ENCODE results near the gene PANK4. TPM values are rescaled to one million over a fixed set of nuclear protein-coding genes. Genes with fewer than 3 reads are reported as not detected.

Gene PANK4
- total and polyA plus RNA-seq, 2 experiments from 2014 or later = 18.5 to 21.3 TPM

- H3K4me2 ChIP-seq = peak overlapping the region; percentile 94
- no peaks in the 10 kb centered on the region for H3K27me3 ChIP-seq
- H3K36me3 ChIP-seq (replicated peaks; ENCODE audit: insufficient read depth, low read depth) = no peaks in the 10 kb centered on the region
- peaks cover 23% of the 10 kb centered on the region for H3K4me1 ChIP-seq (ENCODE audit: insufficient read depth)
- peak; percentile 86 for TF ChIP-seq CTCF (IDR thresholded peaks at IDR 0.05; ENCODE audit: poor library complexity)
- no peak for TF ChIP-seq EZH2phosphoT487 (IDR thresholded peaks at IDR 0.05; ENCODE audit: low read depth, severe bottlenecking, unreplicated experiment)
- WGBS (ENCODE audit: low lambda C conversion rate, missing lambda C conversion rate) = 45% methylated on average over 17 of the region's 17 CpGs
- H4K20me1 ChIP-seq (ENCODE audit: insufficient read depth, poor library complexity, severe bottlenecking) = no peaks in the 10 kb centered on the region
- no peaks in the 10 kb centered on the region for H3K79me2 ChIP-seq
- H2AFZ ChIP-seq = no peak overlapping the region
- DNase-seq (ENCODE audit: low spot score) = peak; percentile 91
- H3K27ac ChIP-seq = peak overlapping the region; percentile 88
- no peaks in the 10 kb centered on the region for H3K9me2 ChIP-seq (replicated peaks; ENCODE audit: insufficient read depth)
- no peak overlapping the region for H3K4me3 ChIP-seq
- no peaks in the 10 kb centered on the region for H3K9me3 ChIP-seq (ENCODE audit: low read depth)
These were observed 21.7 kb upstream of the PANK4 start for GRCh38 chr1:2548068-2548589.

GRCh38 chr1:2547210-2548067, 21.0 kb upstream of the PANK4 start:
- Histone ChIP-seq H4K20me1 (ENCODE audit: insufficient read depth, poor library complexity, severe bottlenecking) (no peaks in the 10 kb centered on the region), H3K4me3 (no peak overlapping the region), H3K4me1 (ENCODE audit: insufficient read depth) (peaks cover 23% of the 10 kb centered on the region), H3K79me2 (no peaks in the 10 kb centered on the region), H3K9me3 (ENCODE audit: low read depth) (no peaks in the 10 kb centered on the region), H3K27me3 (no peaks in the 10 kb centered on the region), H2AFZ (no peak overlapping the region), H3K27ac (peak overlapping the region; percentile 88), H3K36me3 (replicated peaks; ENCODE audit: insufficient read depth, low read depth) (no peaks in the 10 kb centered on the region), H3K4me2 (peak overlapping the region; percentile 94), H3K9me2 (replicated peaks; ENCODE audit: insufficient read depth) (no peaks in the 10 kb centered on the region)
- no peak for TF ChIP-seq CTCF (IDR thresholded peaks at IDR 0.05; ENCODE audit: poor library complexity)
- no peak for TF ChIP-seq EZH2 (IDR thresholded peaks at IDR 0.05; ENCODE audit: borderline replicate concordance)
- TF ChIP-seq EZH2phosphoT487 (IDR thresholded peaks at IDR 0.05; ENCODE audit: low read depth, severe bottlenecking, unreplicated experiment) = no peak
- DNase-seq (ENCODE audit: low spot score) = no peak
- WGBS (ENCODE audit: low lambda C conversion rate, missing lambda C conversion rate) = 27% methylated on average over 21 of the region's 27 CpGs

- H3K27ac ChIP-seq = peak overlapping the region; percentile 88
- H3K4me2 ChIP-seq = peak overlapping the region; percentile 94
- peak overlapping the region; percentile 38 for H3K4me3 ChIP-seq
- no peaks in the 10 kb centered on the region for H3K9me3 ChIP-seq (ENCODE audit: low read depth)
- no peaks in the 10 kb centered on the region for H3K27me3 ChIP-seq
- peak; percentile 91 for DNase-seq (ENCODE audit: low spot score)
- no peaks in the 10 kb centered on the region for H3K36me3 ChIP-seq (replicated peaks; ENCODE audit: insufficient read depth, low read depth)
- H3K79me2 ChIP-seq = no peaks in the 10 kb centered on the region
- H4K20me1 ChIP-seq (ENCODE audit: insufficient read depth, poor library complexity, severe bottlenecking) = no peaks in the 10 kb centered on the region
- H2AFZ ChIP-seq = no peak overlapping the region
- TF ChIP-seq EZH2phosphoT487 (IDR thresholded peaks at IDR 0.05; ENCODE audit: low read depth, severe bottlenecking, unreplicated experiment) (no peak), EZH2 (IDR thresholded peaks at IDR 0.05; ENCODE audit: borderline replicate concordance) (no peak), CTCF (IDR thresholded peaks at IDR 0.05; ENCODE audit: poor library complexity) (no peak)
- no peaks in the 10 kb centered on the region for H3K9me2 ChIP-seq (replicated peaks; ENCODE audit: insufficient read depth)
- WGBS (ENCODE audit: low lambda C conversion rate, missing lambda C conversion rate) = under 1% methylated on average over 36 of the region's 52 CpGs
- peaks cover 23% of the 10 kb centered on the region for H3K4me1 ChIP-seq (ENCODE audit: insufficient read depth)
These were observed 20.3 kb upstream of the PANK4 start for GRCh38 chr1:2546515-2547209.
